Memory B cell (primary cell): ENCODE measurements around the gene POU6F2.

Source experiments
- ATAC-seq: fragments of 150-1000 bp; cut with Tn5 transposase; 2 replicates; pipeline ENCODE4 v1.10.0; 2021; ENCODE audit warnings: low read depth, mild to moderate bottlenecking, moderate library complexity
- DNase-seq, 2 donors: peaks; one replicate each; pipeline ENCODE4 v3.0.0; 2022; ENCODE audit warnings: low spot score in 2 of 2
- H3K27ac Mint-ChIP-seq: one replicate; pipeline ENCODE4 v1.8.0; 2022; ENCODE audit warnings: mild to moderate bottlenecking, moderate library complexity, mixed read lengths
- H3K27me3 Mint-ChIP-seq: one replicate; pipeline ENCODE4 v1.8.0; 2022; ENCODE audit warnings: mixed read lengths
- H3K36me3 Mint-ChIP-seq: one replicate; pipeline ENCODE4 v1.8.0; 2022; ENCODE audit warnings: mild to moderate bottlenecking, mixed read lengths
- H3K4me1 Mint-ChIP-seq: one replicate; pipeline ENCODE4 v1.8.0; 2022; ENCODE audit warnings: mixed read lengths
- H3K4me3 Mint-ChIP-seq: one replicate; pipeline ENCODE4 v1.8.0; 2022; ENCODE audit warnings: mild to moderate bottlenecking, moderate library complexity, mixed read lengths
- H3K9me3 Mint-ChIP-seq: one replicate; pipeline ENCODE4 v1.8.0; 2022; ENCODE audit warnings: mixed read lengths

POU6F2 gene

DNA sequence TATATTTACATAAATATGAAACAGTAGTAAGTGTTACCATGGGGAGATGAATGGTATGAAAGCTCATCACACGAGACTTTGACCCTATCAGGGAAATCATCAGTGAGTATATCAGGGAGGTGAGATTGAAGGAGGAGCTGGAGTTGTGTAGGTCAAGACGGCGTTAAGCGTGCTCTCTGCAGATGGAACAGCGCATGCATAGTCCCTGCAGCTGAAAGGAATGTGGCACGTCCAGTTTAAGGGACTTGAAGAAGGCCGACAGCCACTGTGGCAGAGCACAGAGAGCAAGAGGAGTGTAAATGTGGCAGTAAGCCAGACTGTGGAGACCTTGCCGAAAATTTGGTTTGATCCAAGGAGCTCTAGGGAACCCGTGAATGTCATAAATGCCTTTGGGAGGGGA, 38.9 kb downstream of the POU6F2 start:
- Mint-ChIP-seq H3K9me3 (no peaks in the 10 kb centered on the region), H3K4me1 (no peaks in the 10 kb centered on the region), H3K27me3 (peaks cover 2% of the 10 kb centered on the region), H3K36me3 (no peaks in the 10 kb centered on the region), H3K27ac (no peak overlapping the region), H3K4me3 (no peak overlapping the region)
- DNase-seq: no peak
- ATAC-seq: no peak

DNA sequence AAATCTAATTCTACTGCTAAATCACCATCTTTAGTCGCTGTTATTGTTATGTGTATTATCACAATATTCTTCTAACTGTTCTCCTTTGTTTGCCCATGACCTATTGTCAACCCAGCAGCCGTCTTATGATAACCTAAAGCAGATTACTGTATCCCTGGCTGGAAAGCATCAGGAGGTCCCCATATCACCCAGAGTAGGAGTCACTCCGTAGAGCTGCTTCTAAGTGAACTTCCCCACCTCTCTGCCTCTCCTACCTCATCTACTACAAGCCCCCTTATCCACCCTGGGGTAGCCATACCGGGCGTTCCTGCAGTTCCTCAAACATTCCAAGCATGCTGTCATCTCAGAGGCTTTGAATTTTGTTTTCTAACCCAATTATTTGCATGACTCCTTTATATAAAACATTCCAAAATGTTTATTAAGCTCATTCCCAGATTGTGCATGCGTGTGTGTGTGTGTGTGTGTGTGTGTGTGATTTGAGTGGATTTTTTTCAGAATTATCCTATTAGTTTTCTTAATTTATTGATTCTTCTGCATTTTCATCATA, 39.7 kb downstream of the POU6F2 start:
- Mint-ChIP-seq H3K4me3 (no peak overlapping the region), H3K36me3 (no peaks in the 10 kb centered on the region), H3K9me3 (no peaks in the 10 kb centered on the region), H3K27me3 (peaks cover 2% of the 10 kb centered on the region), H3K27ac (no peak overlapping the region), H3K4me1 (no peaks in the 10 kb centered on the region)
- ATAC-seq (no peak), DNase-seq (no peak)

- Mint-ChIP-seq H3K4me1 (no peaks in the 10 kb centered on the region), H3K27ac (no peak overlapping the region), H3K27me3 (no peaks in the 10 kb centered on the region), H3K9me3 (no peaks in the 10 kb centered on the region), H3K4me3 (no peak overlapping the region), H3K36me3 (no peaks in the 10 kb centered on the region)
- ATAC-seq (no peak), DNase-seq (no peak)
Observed at GRCh38 chr7:39022796-39023195, 45.1 kb downstream of the POU6F2 start.

- H3K9me3 Mint-ChIP-seq: no peaks in the 10 kb centered on the region
- DNase-seq (no peak), ATAC-seq (no peak)
- no peaks in the 10 kb centered on the region for H3K36me3 Mint-ChIP-seq
- no peaks in the 10 kb centered on the region for H3K4me1 Mint-ChIP-seq
- no peak overlapping the region for H3K4me3 Mint-ChIP-seq
- no peak overlapping the region for H3K27ac Mint-ChIP-seq
- no peaks in the 10 kb centered on the region for H3K27me3 Mint-ChIP-seq
Observed at GRCh38 chr7:39027491-39027890, 49.8 kb downstream of the POU6F2 start.

GRCh38 chr7:39033885-39034624, 56.3 kb downstream of the POU6F2 start:
- no peaks in the 10 kb centered on the region for H3K36me3 Mint-ChIP-seq
- H3K4me3 Mint-ChIP-seq: no peak overlapping the region
- H3K27me3 Mint-ChIP-seq: peaks cover 2% of the 10 kb centered on the region
- no peak for ATAC-seq
- H3K27ac Mint-ChIP-seq: no peak overlapping the region
- H3K9me3 Mint-ChIP-seq: peaks cover 1% of the 10 kb centered on the region
- no peak for DNase-seq
- no peaks in the 10 kb centered on the region for H3K4me1 Mint-ChIP-seq

- no peak for ATAC-seq
- Mint-ChIP-seq H3K27ac (no peak overlapping the region), H3K9me3 (peaks cover 1% of the 10 kb centered on the region), H3K4me3 (no peak overlapping the region), H3K27me3 (peaks cover 2% of the 10 kb centered on the region), H3K4me1 (no peaks in the 10 kb centered on the region), H3K36me3 (no peaks in the 10 kb centered on the region)
- no peak for DNase-seq
Observed at GRCh38 chr7:39035156-39035555, 57.4 kb downstream of the POU6F2 start.

DNA sequence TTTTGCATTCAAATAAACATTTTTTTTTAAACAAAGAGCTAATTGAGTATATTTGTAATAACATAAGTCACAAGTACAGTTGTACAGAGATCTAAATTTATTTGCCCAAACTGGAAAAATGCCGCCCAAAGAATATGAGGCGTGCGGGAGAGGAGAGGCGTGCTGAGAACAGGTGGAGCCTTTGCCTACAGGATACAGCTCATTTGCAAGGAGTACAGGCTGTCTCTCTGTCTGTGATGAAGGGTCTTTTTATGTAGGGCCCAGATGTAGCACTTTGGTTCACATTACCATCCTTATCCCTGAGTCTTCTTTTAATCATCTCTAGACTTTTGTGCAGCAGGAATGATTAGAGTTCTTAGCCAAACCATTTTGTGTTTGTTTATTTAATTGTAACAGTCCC, 58.2 kb downstream of the POU6F2 start:
- DNase-seq (no peak), ATAC-seq (no peak)
- H3K27me3 Mint-ChIP-seq: peaks cover 2% of the 10 kb centered on the region
- H3K4me1 Mint-ChIP-seq: no peaks in the 10 kb centered on the region
- no peaks in the 10 kb centered on the region for H3K36me3 Mint-ChIP-seq
- H3K27ac Mint-ChIP-seq: no peak overlapping the region
- H3K4me3 Mint-ChIP-seq: no peak overlapping the region
- peaks cover 1% of the 10 kb centered on the region for H3K9me3 Mint-ChIP-seq

DNA sequence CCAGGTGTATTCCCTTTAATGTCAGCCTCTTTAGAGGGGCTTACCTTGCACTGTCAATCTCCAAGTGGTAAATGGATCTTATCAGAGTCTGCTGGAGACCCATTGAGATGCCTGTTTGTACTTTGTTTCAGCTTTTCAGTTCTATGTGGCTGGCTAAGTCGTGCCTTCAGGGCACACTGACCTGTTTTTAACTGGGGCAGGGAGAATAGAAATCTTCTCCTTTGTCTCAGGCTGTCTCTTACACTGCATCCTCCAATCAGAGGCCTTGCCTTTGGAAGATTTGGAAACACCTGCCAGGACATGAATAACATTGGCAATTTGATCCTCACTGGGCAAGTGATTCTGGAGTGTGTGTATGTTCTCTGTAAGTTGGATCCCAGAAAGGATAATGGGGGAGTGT, 65.0 kb downstream of the POU6F2 start:
- no peak for ATAC-seq
- Mint-ChIP-seq H3K27ac (no peak overlapping the region), H3K4me3 (no peak overlapping the region), H3K27me3 (no peaks in the 10 kb centered on the region), H3K36me3 (no peaks in the 10 kb centered on the region), H3K9me3 (no peaks in the 10 kb centered on the region), H3K4me1 (no peaks in the 10 kb centered on the region)
- DNase-seq: no peak

DNA sequence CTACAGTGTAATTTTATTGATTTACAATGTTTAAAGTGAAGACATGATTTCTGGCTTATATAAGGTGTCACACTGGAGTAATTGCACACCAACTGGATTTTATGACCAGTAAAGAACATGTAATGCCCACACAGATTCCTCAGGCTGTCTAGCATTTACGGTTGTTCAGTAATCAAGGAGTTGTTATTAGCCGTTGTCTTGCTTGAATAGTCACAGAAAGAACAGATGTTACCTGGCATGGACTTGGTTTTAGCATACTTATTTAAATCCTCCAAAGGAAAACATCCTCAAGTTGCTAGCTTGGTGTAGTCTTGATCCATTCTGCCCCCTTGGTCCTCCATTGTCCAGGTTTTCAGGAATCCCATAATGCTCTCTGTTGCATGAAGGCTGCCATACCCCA, 65.8 kb downstream of the POU6F2 start:
- H3K36me3 Mint-ChIP-seq: no peaks in the 10 kb centered on the region
- no peak for DNase-seq
- H3K27me3 Mint-ChIP-seq: peaks cover 1% of the 10 kb centered on the region
- ATAC-seq: no peak
- H3K9me3 Mint-ChIP-seq: no peaks in the 10 kb centered on the region
- H3K4me3 Mint-ChIP-seq: no peak overlapping the region
- no peak overlapping the region for H3K27ac Mint-ChIP-seq
- H3K4me1 Mint-ChIP-seq: no peaks in the 10 kb centered on the region

- Mint-ChIP-seq H3K4me1 (no peaks in the 10 kb centered on the region), H3K27ac (no peak overlapping the region), H3K9me3 (no peaks in the 10 kb centered on the region), H3K27me3 (peaks cover 1% of the 10 kb centered on the region), H3K36me3 (no peaks in the 10 kb centered on the region), H3K4me3 (no peak overlapping the region)
- ATAC-seq: no peak
- no peak for DNase-seq
Observed at GRCh38 chr7:39044489-39044888, 66.8 kb downstream of the POU6F2 start.

DNA sequence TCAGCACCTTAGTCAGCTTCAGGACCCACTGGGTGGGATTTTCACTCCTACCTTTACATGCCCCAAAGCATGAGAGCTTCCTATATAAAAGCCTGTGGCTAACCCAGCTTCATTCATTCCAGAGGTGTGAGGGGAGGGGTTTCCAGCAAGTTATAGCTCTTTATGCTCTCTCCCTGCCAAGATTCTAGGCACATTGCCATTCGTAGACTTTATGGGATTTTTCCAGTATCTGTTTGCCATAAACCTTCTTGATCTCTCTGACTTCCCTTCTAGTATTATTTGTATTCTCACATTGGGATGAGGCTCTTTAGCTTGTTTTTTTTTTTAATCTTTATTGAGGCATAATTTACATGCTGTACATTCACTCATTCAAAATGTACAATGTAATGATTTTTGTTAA, 67.5 kb downstream of the POU6F2 start:
- H3K27me3 Mint-ChIP-seq: peaks cover 1% of the 10 kb centered on the region
- DNase-seq: no peak

DNA sequence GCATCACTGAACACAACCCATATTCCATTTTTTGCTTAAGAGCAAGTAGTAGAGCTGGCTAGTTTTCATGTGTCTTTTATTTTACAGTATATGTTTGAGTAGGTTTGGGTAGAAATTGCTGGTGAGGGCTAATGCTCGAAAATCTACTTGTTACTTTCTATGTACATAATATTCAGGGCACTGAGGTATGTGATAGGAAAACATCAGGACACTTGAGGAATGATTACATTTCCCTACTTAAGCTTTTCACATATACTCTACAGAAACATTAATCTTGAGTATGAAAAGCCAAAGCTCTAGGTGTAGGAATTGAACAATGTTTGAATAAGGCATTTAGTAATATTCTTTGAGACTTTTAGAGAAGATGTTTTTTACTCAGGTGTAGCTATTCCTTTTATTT, 73.6 kb downstream of the POU6F2 start:
- H3K27ac Mint-ChIP-seq: no peak overlapping the region
- DNase-seq (no peak), ATAC-seq (no peak)
- H3K27me3 Mint-ChIP-seq: peaks cover 10% of the 10 kb centered on the region
- H3K4me1 Mint-ChIP-seq: no peaks in the 10 kb centered on the region
- no peak overlapping the region for H3K4me3 Mint-ChIP-seq
- no peaks in the 10 kb centered on the region for H3K36me3 Mint-ChIP-seq
- H3K9me3 Mint-ChIP-seq: peaks cover 4% of the 10 kb centered on the region

More for the DNA sequence above, 67.5 kb downstream of the POU6F2 start:
- no peak for ATAC-seq
- Mint-ChIP-seq H3K27ac (no peak overlapping the region), H3K36me3 (no peaks in the 10 kb centered on the region), H3K4me3 (no peak overlapping the region), H3K9me3 (no peaks in the 10 kb centered on the region), H3K4me1 (no peaks in the 10 kb centered on the region)

DNA sequence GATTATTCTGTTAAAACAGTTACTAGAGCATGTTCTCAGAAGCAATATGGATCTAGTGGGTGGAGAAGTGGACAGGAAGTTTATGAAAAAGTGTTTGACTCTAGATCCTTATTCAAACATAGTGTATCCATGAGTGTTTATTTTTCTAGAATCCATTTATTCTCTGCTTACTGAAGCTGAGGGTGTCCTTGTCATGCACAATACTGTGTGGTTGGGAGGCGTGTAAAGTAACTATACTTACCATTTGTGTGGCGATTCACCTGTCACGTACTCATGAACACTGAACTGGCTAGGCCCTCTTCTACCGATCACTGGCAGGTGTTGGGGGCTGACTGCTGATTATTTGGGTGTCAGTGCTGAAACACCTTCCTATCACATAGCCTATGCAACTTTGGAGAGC, 74.0 kb downstream of the POU6F2 start:
- peaks cover 5% of the 10 kb centered on the region for H3K9me3 Mint-ChIP-seq
- peaks cover 10% of the 10 kb centered on the region for H3K27me3 Mint-ChIP-seq
- no peaks in the 10 kb centered on the region for H3K36me3 Mint-ChIP-seq
- H3K4me1 Mint-ChIP-seq: no peaks in the 10 kb centered on the region
- H3K27ac Mint-ChIP-seq: no peak overlapping the region
- H3K4me3 Mint-ChIP-seq: no peak overlapping the region
- ATAC-seq (no peak), DNase-seq (no peak)

DNA sequence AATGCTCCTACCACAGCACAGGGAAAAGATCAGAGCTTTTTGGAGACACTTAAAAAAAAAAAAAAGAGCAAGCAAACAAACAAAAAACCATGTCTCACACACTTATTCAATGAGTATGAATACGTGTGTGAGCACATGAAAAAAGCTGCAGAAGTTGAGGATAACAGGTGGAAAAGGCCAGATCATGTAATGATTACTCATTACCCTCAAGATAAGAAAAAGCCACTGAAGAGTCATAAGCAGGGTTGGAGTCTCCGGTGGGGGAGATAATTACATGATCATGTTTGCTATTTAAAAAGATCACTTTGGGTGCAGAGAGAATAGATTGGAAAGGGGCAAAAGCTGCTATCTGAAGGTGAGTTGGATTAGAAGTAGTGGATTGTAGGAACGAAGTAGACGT, 77.0 kb downstream of the POU6F2 start:
- no peaks in the 10 kb centered on the region for H3K36me3 Mint-ChIP-seq
- no peak overlapping the region for H3K27ac Mint-ChIP-seq
- H3K27me3 Mint-ChIP-seq: peaks cover 9% of the 10 kb centered on the region
- no peak for ATAC-seq
- H3K4me3 Mint-ChIP-seq: no peak overlapping the region
- H3K4me1 Mint-ChIP-seq: no peaks in the 10 kb centered on the region
- H3K9me3 Mint-ChIP-seq: peaks cover 9% of the 10 kb centered on the region
- no peak for DNase-seq

DNA sequence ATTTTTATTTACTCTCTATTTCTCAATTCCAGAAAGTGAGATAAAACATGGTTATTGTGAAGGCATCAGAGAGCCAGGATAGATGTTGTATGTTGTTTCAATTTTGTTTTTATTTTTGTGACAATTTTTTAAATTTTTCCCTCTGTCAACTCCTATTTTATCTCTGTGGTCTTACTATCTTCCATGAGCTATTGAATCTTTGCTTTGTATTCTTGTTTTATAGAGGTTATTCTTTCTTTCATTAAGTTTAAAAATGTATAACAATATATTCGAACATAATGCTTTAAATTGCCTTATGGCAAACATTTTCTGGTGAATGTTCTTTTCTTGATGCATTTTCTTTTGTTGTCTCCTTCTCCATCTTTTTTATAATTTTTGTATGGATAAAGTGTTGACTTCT, 78.4 kb downstream of the POU6F2 start:
- no peak for ATAC-seq
- Mint-ChIP-seq H3K27me3 (peaks cover 5% of the 10 kb centered on the region), H3K4me3 (no peak overlapping the region), H3K9me3 (peaks cover 9% of the 10 kb centered on the region), H3K27ac (no peak overlapping the region), H3K4me1 (no peaks in the 10 kb centered on the region), H3K36me3 (no peaks in the 10 kb centered on the region)
- DNase-seq: no peak
